GM23248 (cell line): ENCODE results near the gene UBQLN4.

ENCODE experiments used
- EZH2 ChIP-seq: fragments of 200-600 bp; sonication (generic); IDR thresholded peaks from 2 replicates; pipeline ENCODE4 v1.6.1; 2018; ENCODE audit warnings: antibody characterized with exemption, mild to moderate bottlenecking; ENCODE audit not compliant: insufficient read depth, poor library complexity, severe bottlenecking
- EZH2phosphoT487 ChIP-seq: fragments of 200-600 bp; sonication (generic); IDR thresholded peaks from 2 replicates; pipeline ENCODE4 v1.6.1; 2018; ENCODE audit warnings: antibody characterized with exemption, moderate library complexity, mild to moderate bottlenecking, low read depth; ENCODE audit not compliant: insufficient read depth

DNA sequence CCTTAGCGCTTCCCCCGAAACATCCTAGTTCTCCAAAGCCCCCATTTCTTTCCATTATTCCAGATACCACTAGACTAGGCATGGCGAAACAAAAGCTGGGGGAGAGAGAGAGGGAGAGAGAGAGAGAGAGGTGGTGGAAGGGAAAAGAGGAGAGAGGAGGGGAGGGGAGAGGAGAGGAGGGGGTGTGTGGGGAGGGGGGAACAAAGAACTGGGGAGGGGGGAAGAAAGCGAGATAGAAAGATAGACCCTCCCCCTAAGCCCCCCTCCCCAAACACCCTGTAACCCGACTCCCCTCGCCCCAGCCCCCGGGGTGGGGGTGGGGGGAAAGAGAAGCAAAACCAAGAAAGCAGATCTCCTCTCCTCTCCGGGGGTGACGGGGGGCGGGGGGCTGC is 28.3 kb upstream of the UBQLN4 start:
- TF ChIP-seq EZH2 (no peak), EZH2phosphoT487 (no peak)
